Endometrial microvascular endothelial cells (primary cell): Measurements from ENCODE around the gene SLC41A1. TPM values are rescaled to one million over a fixed set of nuclear protein-coding genes. Genes with fewer than 3 reads are reported as not detected.

Source experiments
- in situ Hi-C: cut with HindIII; loops from 2 replicates; pipeline ENCODE4 v1.10.0; 2017; ENCODE audit warnings: low sequenced_read_pairs, low pct_unique_long_range_greater_than_20kb; ENCODE audit errors: inconsistent ontology term
- total RNA-seq: library from RNA; depleted of rRNA; stranded (reverse); fragments of >200 nt; gene quantifications from one replicate; pipeline ENCODE4 v1.2.3, GENCODE V29; 2015; ENCODE audit errors: inconsistent ontology term

SLC41A1 gene
- total RNA-seq, 1 donor from 2014 or later = 17.1 TPM

DNA sequence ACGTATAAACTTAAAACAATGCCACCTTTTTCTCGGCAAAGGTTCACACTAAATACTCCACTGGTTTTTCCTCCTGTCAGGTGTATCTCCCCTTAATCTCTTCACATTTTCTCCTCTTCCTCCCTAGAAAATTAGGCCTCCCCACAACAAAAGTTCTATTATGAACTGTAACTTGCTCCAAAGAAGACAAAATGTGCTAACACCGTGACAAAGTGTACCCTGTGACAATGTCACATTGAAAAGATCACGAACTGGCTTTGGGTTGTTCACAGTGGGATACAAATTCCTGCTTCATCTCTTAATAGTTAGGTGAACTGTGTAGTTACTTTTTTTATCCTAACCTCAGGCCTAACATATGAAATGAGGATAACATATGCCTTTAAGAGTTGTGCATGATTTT is 69.0 kb downstream of the SLC41A1 start:
- in situ Hi-C loops = no loop called here

DNA sequence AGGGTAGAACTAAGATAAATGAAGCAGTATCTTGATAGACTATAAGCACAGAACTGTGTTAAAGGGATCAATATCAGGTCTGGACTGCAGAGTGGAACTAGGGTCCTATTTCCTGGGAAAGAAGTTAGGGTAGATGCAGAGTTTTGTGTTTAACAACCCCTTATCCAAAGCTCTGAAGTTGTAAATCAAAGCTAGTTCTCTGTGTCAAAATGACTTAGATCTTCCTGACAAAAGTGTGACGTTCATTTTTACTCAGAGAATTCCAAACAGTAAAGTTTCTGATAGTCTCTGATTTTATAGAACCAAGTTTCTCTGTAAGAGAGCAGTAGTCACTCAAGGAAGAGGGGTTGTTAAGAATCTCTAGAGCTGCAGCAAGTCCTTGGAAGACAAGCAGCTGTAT is 71.3 kb downstream of the SLC41A1 start:
- in situ Hi-C loops = no loop called here

DNA sequence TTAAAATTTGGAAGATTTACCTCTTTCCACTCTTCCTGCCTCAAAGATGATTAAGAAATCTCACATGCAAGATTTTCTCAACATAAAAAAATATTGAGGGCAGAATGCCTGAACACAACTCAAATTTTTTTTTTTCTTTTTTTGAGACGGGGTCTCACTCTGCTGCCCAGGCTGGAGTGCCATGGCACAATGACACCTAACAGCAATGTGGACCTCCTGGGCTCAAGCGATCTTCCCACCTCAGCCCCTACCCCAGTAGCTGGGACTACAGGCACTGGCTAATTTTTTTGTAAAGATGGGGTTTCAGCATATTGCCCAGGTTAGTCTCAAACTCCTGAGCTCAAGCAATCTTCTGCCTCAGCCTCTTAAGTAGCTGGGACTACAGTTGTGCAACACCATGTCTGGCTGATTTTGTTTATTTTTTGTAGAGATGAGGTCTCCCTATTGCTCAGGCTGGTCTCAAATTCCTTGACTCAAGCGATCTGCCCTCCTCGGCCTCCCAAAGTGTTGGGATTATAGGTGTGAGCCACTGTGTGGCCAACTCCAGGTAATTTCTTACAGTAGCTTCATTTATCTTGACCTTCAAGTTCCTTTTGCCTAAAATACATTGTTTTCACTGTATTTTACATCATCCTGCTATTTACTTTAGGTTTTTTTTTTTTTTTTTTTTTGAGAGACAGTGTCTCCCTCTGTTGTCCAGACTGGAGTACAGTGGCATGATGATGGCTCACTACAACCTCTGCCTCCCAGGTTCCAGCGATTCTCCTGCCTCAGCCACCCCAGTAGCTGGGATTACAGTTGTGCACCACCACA is 73.4 kb downstream of the SLC41A1 start:
- in situ Hi-C loops = no loop called here

Other genes starting within 250 kb of the SLC41A1 start
- gene ELK4, start 181.2 kb downstream of the SLC41A1 start, total RNA-seq = 28.9 TPM
- gene SLC45A3, start 132.7 kb downstream of the SLC41A1 start, total RNA-seq = 22.3 TPM
- gene NUCKS1, start 63.0 kb downstream of the SLC41A1 start, total RNA-seq = 120 TPM
- 29.9 TPM for gene RAB29, start 37.7 kb downstream of the SLC41A1 start, total RNA-seq
- gene PM20D1, start 36.9 kb upstream of the SLC41A1 start, total RNA-seq = not detected
- gene SLC26A9, start 130.3 kb upstream of the SLC41A1 start, total RNA-seq = 0.56 TPM
- not detected for gene RAB7B, start 190.2 kb upstream of the SLC41A1 start, total RNA-seq
- gene CTSE, start 210.7 kb upstream of the SLC41A1 start, total RNA-seq = not detected
- not detected for gene RHEX, start 240.0 kb upstream of the SLC41A1 start, total RNA-seq